ENCODE measurements around the gene NHLH2.

DNA sequence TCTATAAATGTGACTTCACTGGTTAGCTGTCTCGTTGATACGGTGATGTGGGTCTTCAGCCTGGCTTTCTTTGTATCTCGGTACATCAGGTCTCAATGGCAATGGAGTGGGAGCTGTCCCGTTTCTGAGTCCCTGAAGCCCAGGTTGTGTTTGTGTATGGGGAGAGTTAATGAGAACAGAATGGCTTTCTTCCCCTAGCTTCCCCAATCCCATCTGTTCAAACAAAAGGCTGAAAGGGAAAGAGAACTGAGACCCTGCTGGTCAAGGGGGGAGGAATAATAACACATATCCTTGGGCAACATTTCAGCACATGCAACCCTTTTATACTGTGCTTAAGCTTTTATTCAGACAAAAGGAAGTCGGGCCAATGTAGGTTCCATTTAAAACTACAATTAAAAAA, 44.0 kb downstream of the NHLH2 start:
- TF ChIP-seq, protein P1, sequence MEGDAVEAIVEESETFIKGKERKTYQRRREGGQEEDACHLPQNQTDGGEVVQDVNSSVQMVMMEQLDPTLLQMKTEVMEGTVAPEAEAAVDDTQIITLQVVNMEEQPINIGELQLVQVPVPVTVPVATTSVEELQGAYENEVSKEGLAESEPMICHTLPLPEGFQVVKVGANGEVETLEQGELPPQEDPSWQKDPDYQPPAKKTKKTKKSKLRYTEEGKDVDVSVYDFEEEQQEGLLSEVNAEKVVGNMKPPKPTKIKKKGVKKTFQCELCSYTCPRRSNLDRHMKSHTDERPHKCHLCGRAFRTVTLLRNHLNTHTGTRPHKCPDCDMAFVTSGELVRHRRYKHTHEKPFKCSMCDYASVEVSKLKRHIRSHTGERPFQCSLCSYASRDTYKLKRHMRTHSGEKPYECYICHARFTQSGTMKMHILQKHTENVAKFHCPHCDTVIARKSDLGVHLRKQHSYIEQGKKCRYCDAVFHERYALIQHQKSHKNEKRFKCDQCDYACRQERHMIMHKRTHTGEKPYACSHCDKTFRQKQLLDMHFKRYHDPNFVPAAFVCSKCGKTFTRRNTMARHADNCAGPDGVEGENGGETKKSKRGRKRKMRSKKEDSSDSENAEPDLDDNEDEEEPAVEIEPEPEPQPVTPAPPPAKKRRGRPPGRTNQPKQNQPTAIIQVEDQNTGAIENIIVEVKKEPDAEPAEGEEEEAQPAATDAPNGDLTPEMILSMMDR (IDR thresholded peaks at IDR 0.05) = no peak
- TF ChIP-seq POLR2A (IDR thresholded peaks at IDR 0.05) = no peak

All from body of pancreas (tissue), 4 donors.